ENCODE data around the gene SAMD7.

SAMD7 gene

DNA sequence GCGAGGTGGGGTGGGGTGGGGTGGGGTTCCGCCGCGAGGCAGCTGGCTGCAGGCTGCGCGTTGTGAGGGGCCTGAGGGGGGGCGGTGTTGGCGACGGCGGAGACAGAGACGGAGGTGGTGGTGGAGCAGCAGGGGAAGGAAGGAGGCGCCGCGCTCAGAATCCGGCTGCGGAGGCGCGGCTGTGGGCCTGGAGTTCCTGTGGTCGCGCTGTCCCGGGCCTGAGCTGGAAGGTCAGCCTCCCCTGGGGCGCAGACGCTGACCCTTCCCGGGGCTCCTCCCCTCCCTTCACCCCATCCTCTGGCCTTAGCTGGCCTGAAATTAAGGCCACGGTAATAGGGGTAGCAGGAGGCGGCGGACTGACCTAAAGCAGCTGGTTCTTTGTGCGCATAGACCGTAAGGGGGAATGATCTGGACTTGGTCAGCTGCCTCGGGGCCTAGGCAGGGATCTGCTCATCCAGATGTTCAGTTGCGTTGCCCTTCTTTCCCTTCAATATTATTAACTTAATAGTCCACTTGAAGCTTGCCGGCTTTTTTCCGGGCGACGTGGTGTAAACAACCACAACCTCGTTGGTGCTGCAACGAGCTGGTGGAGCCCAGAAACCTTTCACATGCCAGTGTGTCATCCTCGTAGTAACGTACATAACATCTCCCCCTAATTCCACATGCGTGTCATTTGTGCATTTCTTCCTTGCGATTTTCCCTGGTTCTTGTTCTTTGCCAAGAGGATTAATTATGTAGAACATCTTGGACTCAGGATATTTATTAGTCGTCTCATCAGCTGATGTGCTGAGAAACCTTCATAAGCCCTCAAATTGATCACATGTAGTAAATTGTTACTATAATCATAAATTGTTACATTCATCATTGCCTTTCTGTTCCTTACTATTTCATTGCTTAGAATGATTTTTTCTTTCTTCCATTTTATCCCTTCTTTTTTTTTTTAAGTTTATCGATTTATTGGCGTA, 55.9 kb downstream of the SAMD7 start:
- peak; percentile 32 to 45 for DNase-seq

GRCh38 chr3:169968224-169968885, 57.0 kb downstream of the SAMD7 start:
- DNase-seq, result no peak

- no peak for DNase-seq
Observed at GRCh38 chr3:169969174-169970095, 58.1 kb downstream of the SAMD7 start.

GRCh38 chr3:169970847-169971246, 59.5 kb downstream of the SAMD7 start:
- DNase-seq, result no peak

DNA sequence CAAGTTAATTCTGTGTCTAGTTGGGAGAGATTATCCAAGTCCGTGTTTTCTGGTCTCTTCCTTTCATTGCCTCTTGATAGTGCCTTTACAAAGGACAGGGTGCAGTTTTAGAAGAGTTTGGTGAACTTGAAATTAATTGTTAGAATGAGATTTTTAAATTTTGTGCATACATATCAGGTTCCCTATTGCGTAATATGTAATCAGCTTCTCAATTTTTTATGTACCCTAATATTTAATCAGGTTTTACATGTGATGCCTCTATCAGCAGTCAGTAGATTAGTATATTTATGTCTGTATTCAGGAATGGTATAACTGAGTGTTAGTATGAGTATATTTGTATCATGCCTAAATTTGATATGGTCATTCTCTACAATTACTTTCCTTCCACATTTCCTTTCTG, 60.1 kb downstream of the SAMD7 start:
- no peak for DNase-seq

DNA sequence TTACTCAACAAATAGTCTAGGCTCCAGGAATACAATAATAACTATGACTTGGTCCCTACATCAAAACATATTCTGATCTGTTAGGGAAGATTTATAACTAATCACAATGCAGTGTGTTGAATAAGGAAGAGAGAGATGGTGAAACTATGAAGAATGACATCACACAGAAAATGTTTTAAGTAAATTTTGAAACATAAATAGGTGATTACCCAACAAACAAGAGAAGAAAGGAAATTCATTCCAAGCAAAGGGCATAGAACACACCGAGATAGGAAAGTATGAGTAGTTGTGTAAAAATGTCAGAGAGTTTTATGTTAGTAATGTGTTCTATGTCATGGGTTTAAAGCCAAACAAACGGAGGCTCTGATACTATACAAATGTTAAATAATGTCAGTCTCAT, 68.7 kb downstream of the SAMD7 start:
- DNase-seq, result no peak

- DNase-seq, result no peak
Observed at GRCh38 chr3:169984292-169984691, 72.9 kb downstream of the SAMD7 start.

All from CD4-positive, alpha-beta T cell treated with Interleukin-4 for 1 hour (primary cell).